Activated naive CD4-positive, alpha-beta T cell treated with anti-CD3 and anti-CD28 coated beads, Interleukin-2, amount 10 ng/mL, durations not matched to agents 7 days and 5 days (primary cell): ENCODE measurements around the gene SH2D2A.
A peak's percentile ranks its signal among the peaks of the same experiment; 100 is the strongest.
"Not testable (repeated sequence)": the region's sequence is repeated elsewhere in the genome, so short reads cannot be mapped to it uniquely, and the experiment has no call there.

Experiments
- CTCF ChIA-PET: fragments of 350-600 bp; sonication (Branson Sonifier 250); formaldehyde crosslinking; loops from one replicate; lab custom pipeline; 2021; ENCODE audit warnings: antibody characterized with exemption; lab: Charles Lee
- DNase-seq: peaks from one replicate; pipeline ENCODE4 v3.0.0-alpha.2; 2020
- H3K27ac Mint-ChIP-seq: one replicate; pipeline ENCODE4 v1.8.0; 2021; ENCODE audit warnings: mild to moderate bottlenecking, moderate library complexity, mixed read lengths
- H3K27me3 Mint-ChIP-seq: one replicate; pipeline ENCODE4 v1.8.0; 2021; ENCODE audit warnings: mild to moderate bottlenecking, mixed read lengths
- H3K36me3 Mint-ChIP-seq: one replicate; pipeline ENCODE4 v1.8.0; 2021; ENCODE audit warnings: mixed read lengths
- H3K4me1 Mint-ChIP-seq: one replicate; pipeline ENCODE4 v1.8.0; 2021; ENCODE audit warnings: mixed read lengths
- H3K4me3 Mint-ChIP-seq: one replicate; pipeline ENCODE4 v1.8.0; 2021; ENCODE audit warnings: mild to moderate bottlenecking, moderate library complexity, mixed read lengths
- H3K9me3 Mint-ChIP-seq: one replicate; pipeline ENCODE4 v1.8.0; 2021; ENCODE audit warnings: mixed read lengths

SH2D2A gene

GRCh38 chr1:156775799-156776198, 40.8 kb downstream of the SH2D2A start:
- no peak for DNase-seq
- Mint-ChIP-seq H3K4me1 (peaks cover 43% of the 10 kb centered on the region), H3K4me3 (no peak overlapping the region), H3K36me3 (peaks cover 29% of the 10 kb centered on the region), H3K27ac (no peak overlapping the region), H3K9me3 (no peaks in the 10 kb centered on the region), H3K27me3 (no peaks in the 10 kb centered on the region)
- CTCF ChIA-PET = interaction anchor here (1.6 kb wide), 1 partner anchor 50 kb away, joined by 7 read pairs; no protein-coding TSS in a partner anchor

- Mint-ChIP-seq H3K36me3 (peaks cover 40% of the 10 kb centered on the region), H3K27me3 (no peaks in the 10 kb centered on the region), H3K9me3 (no peaks in the 10 kb centered on the region), H3K27ac (no peak overlapping the region), H3K4me1 (peaks cover 63% of the 10 kb centered on the region), H3K4me3 (no peak overlapping the region)
- CTCF ChIA-PET = interaction anchor here (4.8 to 9.6 kb wide), 2 partner anchors 24 to 47 kb away, joined by 23 to 95 read pairs; partner anchors contain the start of genes ISG20L2 and METTL25B
- no peak for DNase-seq
Observed at GRCh38 chr1:156773607-156774006, 43.0 kb downstream of the SH2D2A start.

- Mint-ChIP-seq H3K36me3 (peaks cover 43% of the 10 kb centered on the region), H3K27ac (no peak overlapping the region), H3K27me3 (no peaks in the 10 kb centered on the region), H3K4me3 (no peak overlapping the region), H3K4me1 (peaks cover 62% of the 10 kb centered on the region), H3K9me3 (no peaks in the 10 kb centered on the region)
- no peak for DNase-seq
- CTCF ChIA-PET = interaction anchor here (1.1 to 9.6 kb wide), 6 partner anchors 9 to 116 kb away, joined by 3 to 95 read pairs (median 4); partner anchors contain the start of genes ISG20L2 and METTL25B
Observed at GRCh38 chr1:156772728-156773497, 43.7 kb downstream of the SH2D2A start.

GRCh38 chr1:156772222-156772621, 44.4 kb downstream of the SH2D2A start:
- CTCF ChIA-PET = interaction anchor here (1.1 to 9.6 kb wide), 6 partner anchors 9 to 117 kb away, joined by 3 to 95 read pairs (median 4); partner anchors contain the start of genes ISG20L2 and METTL25B
- Mint-ChIP-seq H3K4me1 (peaks cover 57% of the 10 kb centered on the region), H3K27me3 (no peaks in the 10 kb centered on the region), H3K4me3 (no peak overlapping the region), H3K27ac (no peak overlapping the region), H3K36me3 (peaks cover 43% of the 10 kb centered on the region), H3K9me3 (no peaks in the 10 kb centered on the region)
- no peak for DNase-seq

- DNase-seq = no peak
- CTCF ChIA-PET = interaction anchor here (1.9 to 9.6 kb wide), 3 partner anchors 28 to 79 kb away, joined by 4 to 95 read pairs (median 23); partner anchors contain the start of genes ISG20L2 and METTL25B
- Mint-ChIP-seq H3K9me3 (no peaks in the 10 kb centered on the region), H3K36me3 (peaks cover 39% of the 10 kb centered on the region), H3K27ac (peak overlapping the region; percentile 3), H3K4me3 (no peak overlapping the region), H3K27me3 (no peaks in the 10 kb centered on the region), H3K4me1 (peaks cover 57% of the 10 kb centered on the region)
Observed at GRCh38 chr1:156768610-156769295, 47.9 kb downstream of the SH2D2A start.

- CTCF ChIA-PET = interaction anchor here (0.6 to 9.6 kb wide), 3 partner anchors 41 to 78 kb away, joined by 3 to 95 read pairs (median 4); partner anchors contain the start of genes ISG20L2 and METTL25B
- no peak overlapping the region for H3K4me3 Mint-ChIP-seq
- H3K36me3 Mint-ChIP-seq = peaks cover 32% of the 10 kb centered on the region
- peak; percentile 61 for DNase-seq
- no peak overlapping the region for H3K27ac Mint-ChIP-seq
- no peaks in the 10 kb centered on the region for H3K9me3 Mint-ChIP-seq
- peaks cover 2% of the 10 kb centered on the region for H3K27me3 Mint-ChIP-seq
- H3K4me1 Mint-ChIP-seq = peaks cover 51% of the 10 kb centered on the region
Observed at GRCh38 chr1:156767879-156768604, 48.6 kb downstream of the SH2D2A start.

- Mint-ChIP-seq H3K9me3 (no peaks in the 10 kb centered on the region), H3K27ac (no peak within 1 kb of the TSS), H3K4me1 (peaks cover 43% of the 10 kb centered on the region), H3K4me3 (no peak within 1 kb of the TSS), H3K36me3 (peaks cover 25% of the 10 kb centered on the region), H3K27me3 (peaks cover 4% of the 10 kb centered on the region)
- CTCF ChIA-PET = interaction anchor here (0.6 to 9.6 kb wide), 7 partner anchors 15 to 122 kb away, joined by 3 to 95 read pairs (median 3); partner anchors contain the start of genes ISG20L2, METTL25B and NTRK1
- peak; percentile 99 for DNase-seq
Observed at GRCh38 chr1:156767101-156767878, 49.4 kb downstream of the SH2D2A start, which contains the start of gene PRCC. Gene PRCC (plus strand): TSS chr1:156767535. CDS start chr1:156767772, 237 bp downstream.

- Mint-ChIP-seq H3K4me1 (peaks cover 40% of the 10 kb centered on the region), H3K27ac (no peak overlapping the region), H3K4me3 (no peak overlapping the region), H3K27me3 (peaks cover 4% of the 10 kb centered on the region), H3K9me3 (no peaks in the 10 kb centered on the region), H3K36me3 (peaks cover 23% of the 10 kb centered on the region)
- peak; percentile 46 for DNase-seq
- CTCF ChIA-PET = interaction anchor here (0.7 to 9.6 kb wide), 8 partner anchors 14 to 123 kb away, joined by 3 to 95 read pairs (median 3); partner anchors contain the start of genes HDGF, ISG20L2, METTL25B and NTRK1
Observed at GRCh38 chr1:156766298-156767100, 50.1 kb downstream of the SH2D2A start.

- Mint-ChIP-seq H3K9me3 (no peaks in the 10 kb centered on the region), H3K4me3 (no peak overlapping the region), H3K36me3 (peaks cover 15% of the 10 kb centered on the region), H3K4me1 (peaks cover 32% of the 10 kb centered on the region), H3K27ac (no peak overlapping the region), H3K27me3 (peaks cover 4% of the 10 kb centered on the region)
- CTCF ChIA-PET = interaction anchor here (0.7 to 9.6 kb wide), 4 partner anchors 14 to 116 kb away, joined by 3 to 95 read pairs (median 4); partner anchors contain the start of genes HDGF, ISG20L2 and METTL25B
- DNase-seq = no peak
Observed at GRCh38 chr1:156765666-156766065, 51.0 kb downstream of the SH2D2A start.

- H3K9me3 Mint-ChIP-seq, H3K27me3 Mint-ChIP-seq, H3K4me3 Mint-ChIP-seq, DNase-seq, H3K27ac Mint-ChIP-seq: not testable (repeated sequence)
- CTCF ChIA-PET = interaction anchor here (1.0 to 9.6 kb wide), 2 partner anchors 13 to 38 kb away, joined by 3 to 95 read pairs; partner anchors contain the start of genes ISG20L2 and METTL25B
- peaks cover 27% of the 10 kb centered on the region for H3K4me1 Mint-ChIP-seq
- peaks cover 12% of the 10 kb centered on the region for H3K36me3 Mint-ChIP-seq
Observed at GRCh38 chr1:156765136-156765535, 51.5 kb downstream of the SH2D2A start.

GRCh38 chr1:156760796-156761104, 55.9 kb downstream of the SH2D2A start:
- CTCF ChIA-PET = interaction anchor here (2.8 kb wide), 1 partner anchor 35 kb away, joined by 11 read pairs; no protein-coding TSS in a partner anchor
- Mint-ChIP-seq H3K27ac (no peak overlapping the region), H3K4me1 (peaks cover 3% of the 10 kb centered on the region), H3K27me3 (peaks cover 4% of the 10 kb centered on the region), H3K9me3 (no peaks in the 10 kb centered on the region), H3K4me3 (no peak overlapping the region), H3K36me3 (peaks cover 3% of the 10 kb centered on the region)
- DNase-seq = no peak
